ENCODE results near the gene COX7A1. TPM values are rescaled to one million over a fixed set of nuclear protein-coding genes. Genes with fewer than 3 reads are reported as not detected.

COX7A1 gene
- polyA plus RNA-seq, 1 donor from 2014 or later: not detected

GRCh38 chr19:36172852-36173251 lies 20.6 kb upstream of the COX7A1 start:
- Histone ChIP-seq H2AFZ (ENCODE audit: low read depth, low read length) (no peak overlapping the region), H3K9me3 (ENCODE audit: low read length) (no peaks in the 10 kb centered on the region), H4K20me1 (ENCODE audit: insufficient read depth) (no peaks in the 10 kb centered on the region), H3K9ac (ENCODE audit: low read length) (no peak overlapping the region), H3K27me3 (ENCODE audit: insufficient read depth, low read depth, low read length) (no peaks in the 10 kb centered on the region), H3F3A (ENCODE audit: insufficient read depth, low read length, poor library complexity, severe bottlenecking) (no peaks in the 10 kb centered on the region), H3K36me3 (ENCODE audit: insufficient read depth, low read length) (no peaks in the 10 kb centered on the region), H3K79me2 (replicated peaks; ENCODE audit: insufficient read depth, low read length) (no peaks in the 10 kb centered on the region), H3K4me3 (ENCODE audit: low read length) (no peak overlapping the region), H3K9me2 (ENCODE audit: insufficient read depth, low read length) (no peaks in the 10 kb centered on the region), H3K4me2 (ENCODE audit: low read length) (no peak overlapping the region), H3K27ac (ENCODE audit: low read length) (no peak overlapping the region)
- TF ChIP-seq RAD21 (conservative IDR thresholded peaks at IDR 0.05) (no peak), REST (IDR thresholded peaks at IDR 0.05; ENCODE audit: borderline replicate concordance) (no peak), TAF1 (IDR thresholded peaks at IDR 0.05; ENCODE audit: low read depth) (no peak), MXI1 (conservative IDR thresholded peaks at IDR 0.05; ENCODE audit: poor library complexity, severe bottlenecking) (no peak), SMC3 (conservative IDR thresholded peaks at IDR 0.05; ENCODE audit: poor library complexity) (no peak), EZH2 (IDR thresholded peaks at IDR 0.05; ENCODE audit: borderline replicate concordance, insufficient read depth, low read length, poor library complexity, severe bottlenecking) (no peak), POLR2AphosphoS5 (IDR thresholded peaks at IDR 0.05) (no peak), EP300 (conservative IDR thresholded peaks at IDR 0.05; ENCODE audit: poor library complexity, severe bottlenecking) (no peak)
- TF ChIP-seq, protein P1, sequence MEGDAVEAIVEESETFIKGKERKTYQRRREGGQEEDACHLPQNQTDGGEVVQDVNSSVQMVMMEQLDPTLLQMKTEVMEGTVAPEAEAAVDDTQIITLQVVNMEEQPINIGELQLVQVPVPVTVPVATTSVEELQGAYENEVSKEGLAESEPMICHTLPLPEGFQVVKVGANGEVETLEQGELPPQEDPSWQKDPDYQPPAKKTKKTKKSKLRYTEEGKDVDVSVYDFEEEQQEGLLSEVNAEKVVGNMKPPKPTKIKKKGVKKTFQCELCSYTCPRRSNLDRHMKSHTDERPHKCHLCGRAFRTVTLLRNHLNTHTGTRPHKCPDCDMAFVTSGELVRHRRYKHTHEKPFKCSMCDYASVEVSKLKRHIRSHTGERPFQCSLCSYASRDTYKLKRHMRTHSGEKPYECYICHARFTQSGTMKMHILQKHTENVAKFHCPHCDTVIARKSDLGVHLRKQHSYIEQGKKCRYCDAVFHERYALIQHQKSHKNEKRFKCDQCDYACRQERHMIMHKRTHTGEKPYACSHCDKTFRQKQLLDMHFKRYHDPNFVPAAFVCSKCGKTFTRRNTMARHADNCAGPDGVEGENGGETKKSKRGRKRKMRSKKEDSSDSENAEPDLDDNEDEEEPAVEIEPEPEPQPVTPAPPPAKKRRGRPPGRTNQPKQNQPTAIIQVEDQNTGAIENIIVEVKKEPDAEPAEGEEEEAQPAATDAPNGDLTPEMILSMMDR (IDR thresholded peaks at IDR 0.05; ENCODE audit: poor library complexity, severe bottlenecking): no peak

GRCh38 chr19:36169084-36169760 lies 17.0 kb upstream of the COX7A1 start:
- Histone ChIP-seq H4K20me1 (ENCODE audit: insufficient read depth) (no peaks in the 10 kb centered on the region), H3K27ac (ENCODE audit: low read length) (no peak overlapping the region), H3K36me3 (ENCODE audit: insufficient read depth, low read length) (no peaks in the 10 kb centered on the region), H3F3A (ENCODE audit: insufficient read depth, low read length, poor library complexity, severe bottlenecking) (no peaks in the 10 kb centered on the region), H3K27me3 (ENCODE audit: insufficient read depth, low read depth, low read length) (no peaks in the 10 kb centered on the region), H3K4me3 (ENCODE audit: low read length) (no peak overlapping the region), H3K9me2 (ENCODE audit: insufficient read depth, low read length) (no peaks in the 10 kb centered on the region), H3K4me2 (ENCODE audit: low read length) (no peak overlapping the region), H3K9ac (ENCODE audit: low read length) (no peak overlapping the region), H3K9me3 (ENCODE audit: low read length) (no peaks in the 10 kb centered on the region), H2AFZ (ENCODE audit: low read depth, low read length) (no peak overlapping the region), H3K79me2 (replicated peaks; ENCODE audit: insufficient read depth, low read length) (no peaks in the 10 kb centered on the region)
- no peak for TF ChIP-seq MXI1 (conservative IDR thresholded peaks at IDR 0.05; ENCODE audit: poor library complexity, severe bottlenecking)
- no peak for TF ChIP-seq REST (IDR thresholded peaks at IDR 0.05; ENCODE audit: borderline replicate concordance)
- no peak for TF ChIP-seq RAD21 (conservative IDR thresholded peaks at IDR 0.05)
- TF ChIP-seq, protein P1 (IDR thresholded peaks at IDR 0.05; ENCODE audit: poor library complexity, severe bottlenecking): no peak
- TF ChIP-seq TAF1 (IDR thresholded peaks at IDR 0.05; ENCODE audit: low read depth): no peak
- TF ChIP-seq POLR2AphosphoS5 (IDR thresholded peaks at IDR 0.05): no peak
- TF ChIP-seq EZH2 (IDR thresholded peaks at IDR 0.05; ENCODE audit: borderline replicate concordance, insufficient read depth, low read length, poor library complexity, severe bottlenecking): no peak
- no peak for TF ChIP-seq EP300 (conservative IDR thresholded peaks at IDR 0.05; ENCODE audit: poor library complexity, severe bottlenecking)
- no peak for TF ChIP-seq SMC3 (conservative IDR thresholded peaks at IDR 0.05; ENCODE audit: poor library complexity)
